Ishikawa (cell line): ENCODE data around the gene PLPP3.

ENCODE experiments used
- CEBPB ChIP-seq: IDR thresholded peaks from 2 replicates; pipeline ENCODE4 v1.6.1; 2012
- CREB1 ChIP-seq: IDR thresholded peaks from 2 replicates; pipeline ENCODE4 v1.6.1; 2012; ENCODE audit warnings: low read depth
- EGR1 ChIP-seq: IDR thresholded peaks from 2 replicates; pipeline ENCODE4 v1.6.1; 2012
- EP300 ChIP-seq: IDR thresholded peaks from 2 replicates; pipeline ENCODE4 v1.6.1; 2012; ENCODE audit warnings: borderline replicate concordance
- FOXM1 ChIP-seq: IDR thresholded peaks from 2 replicates; pipeline ENCODE4 v1.6.1; 2012; ENCODE audit warnings: low read depth, borderline replicate concordance
- NFIC ChIP-seq: IDR thresholded peaks from 2 replicates; pipeline ENCODE4 v1.6.1; 2012
- RAD21 ChIP-seq: IDR thresholded peaks from 2 replicates; pipeline ENCODE4 v1.6.1; 2012; ENCODE audit warnings: low read depth
- TAF1 ChIP-seq: IDR thresholded peaks from 2 replicates; pipeline ENCODE4 v1.6.1; 2012; ENCODE audit warnings: low read depth, mild to moderate bottlenecking
- TCF12 ChIP-seq: IDR thresholded peaks from 2 replicates; pipeline ENCODE4 v1.6.1; 2012; ENCODE audit warnings: low read depth
- TEAD4 ChIP-seq: IDR thresholded peaks from 2 replicates; pipeline ENCODE4 v1.6.1; 2012
- YY1 ChIP-seq: IDR thresholded peaks from 2 replicates; pipeline ENCODE4 v1.6.1; 2012; ENCODE audit warnings: low read depth
- ZBTB7A ChIP-seq: IDR thresholded peaks from 2 replicates; pipeline ENCODE4 v1.6.1; 2012; ENCODE audit warnings: low read depth
- TF ChIP-seq, protein P1 (sequence below): IDR thresholded peaks from 2 replicates; pipeline ENCODE4 v1.6.1; 2012
- TF ChIP-seq, protein P2 (sequence below): IDR thresholded peaks from 2 replicates; pipeline ENCODE4 v1.6.1; 2012; ENCODE audit warnings: low read depth, mild to moderate bottlenecking
- TF ChIP-seq, protein P3 (sequence below): IDR thresholded peaks from 2 replicates; pipeline ENCODE4 v1.6.1; 2012

Gene PLPP3

DNA sequence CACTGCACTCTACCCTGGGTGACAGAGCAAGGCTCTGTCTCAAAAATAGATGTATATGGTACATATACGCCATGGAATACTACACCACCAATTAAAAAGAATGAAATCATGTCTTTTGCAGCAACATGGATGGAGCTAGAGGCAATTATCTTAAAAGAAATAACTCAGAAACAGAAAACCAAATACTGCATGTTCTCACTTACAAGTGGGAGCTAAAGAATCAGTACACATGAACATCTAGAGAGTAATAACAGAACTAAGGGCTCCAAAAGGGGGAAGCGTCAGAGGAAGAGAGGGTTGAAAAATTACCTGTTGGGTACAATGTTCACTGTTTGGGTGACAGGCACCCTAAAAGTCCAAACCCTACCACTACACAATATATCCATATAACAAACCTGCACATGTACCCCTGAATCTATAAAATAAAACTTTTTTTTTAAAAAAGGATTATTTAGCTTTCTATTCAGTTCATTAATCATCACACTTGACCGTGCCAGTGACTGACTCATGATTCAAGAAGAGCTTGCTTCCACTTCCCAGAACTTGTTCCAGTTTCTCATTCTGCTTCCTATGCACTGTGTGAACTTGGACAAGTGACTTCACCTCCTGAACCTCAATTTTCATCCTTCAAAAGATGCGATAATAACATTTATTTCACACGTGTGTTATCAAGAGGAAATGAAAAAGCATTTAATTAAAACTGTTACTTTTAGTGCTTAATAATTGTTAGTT is 109.6 kb downstream of the PLPP3 start:
- TF ChIP-seq, protein P1, sequence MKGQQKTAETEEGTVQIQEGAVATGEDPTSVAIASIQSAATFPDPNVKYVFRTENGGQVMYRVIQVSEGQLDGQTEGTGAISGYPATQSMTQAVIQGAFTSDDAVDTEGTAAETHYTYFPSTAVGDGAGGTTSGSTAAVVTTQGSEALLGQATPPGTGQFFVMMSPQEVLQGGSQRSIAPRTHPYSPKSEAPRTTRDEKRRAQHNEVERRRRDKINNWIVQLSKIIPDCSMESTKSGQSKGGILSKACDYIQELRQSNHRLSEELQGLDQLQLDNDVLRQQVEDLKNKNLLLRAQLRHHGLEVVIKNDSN, result no peak
- TF ChIP-seq EP300, result no peak
- TF ChIP-seq, protein P2, sequence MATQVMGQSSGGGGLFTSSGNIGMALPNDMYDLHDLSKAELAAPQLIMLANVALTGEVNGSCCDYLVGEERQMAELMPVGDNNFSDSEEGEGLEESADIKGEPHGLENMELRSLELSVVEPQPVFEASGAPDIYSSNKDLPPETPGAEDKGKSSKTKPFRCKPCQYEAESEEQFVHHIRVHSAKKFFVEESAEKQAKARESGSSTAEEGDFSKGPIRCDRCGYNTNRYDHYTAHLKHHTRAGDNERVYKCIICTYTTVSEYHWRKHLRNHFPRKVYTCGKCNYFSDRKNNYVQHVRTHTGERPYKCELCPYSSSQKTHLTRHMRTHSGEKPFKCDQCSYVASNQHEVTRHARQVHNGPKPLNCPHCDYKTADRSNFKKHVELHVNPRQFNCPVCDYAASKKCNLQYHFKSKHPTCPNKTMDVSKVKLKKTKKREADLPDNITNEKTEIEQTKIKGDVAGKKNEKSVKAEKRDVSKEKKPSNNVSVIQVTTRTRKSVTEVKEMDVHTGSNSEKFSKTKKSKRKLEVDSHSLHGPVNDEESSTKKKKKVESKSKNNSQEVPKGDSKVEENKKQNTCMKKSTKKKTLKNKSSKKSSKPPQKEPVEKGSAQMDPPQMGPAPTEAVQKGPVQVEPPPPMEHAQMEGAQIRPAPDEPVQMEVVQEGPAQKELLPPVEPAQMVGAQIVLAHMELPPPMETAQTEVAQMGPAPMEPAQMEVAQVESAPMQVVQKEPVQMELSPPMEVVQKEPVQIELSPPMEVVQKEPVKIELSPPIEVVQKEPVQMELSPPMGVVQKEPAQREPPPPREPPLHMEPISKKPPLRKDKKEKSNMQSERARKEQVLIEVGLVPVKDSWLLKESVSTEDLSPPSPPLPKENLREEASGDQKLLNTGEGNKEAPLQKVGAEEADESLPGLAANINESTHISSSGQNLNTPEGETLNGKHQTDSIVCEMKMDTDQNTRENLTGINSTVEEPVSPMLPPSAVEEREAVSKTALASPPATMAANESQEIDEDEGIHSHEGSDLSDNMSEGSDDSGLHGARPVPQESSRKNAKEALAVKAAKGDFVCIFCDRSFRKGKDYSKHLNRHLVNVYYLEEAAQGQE, result no peak
- TF ChIP-seq CEBPB, result no peak
- TF ChIP-seq TEAD4, result no peak
- TF ChIP-seq EGR1, result no peak
- TF ChIP-seq, protein P3, sequence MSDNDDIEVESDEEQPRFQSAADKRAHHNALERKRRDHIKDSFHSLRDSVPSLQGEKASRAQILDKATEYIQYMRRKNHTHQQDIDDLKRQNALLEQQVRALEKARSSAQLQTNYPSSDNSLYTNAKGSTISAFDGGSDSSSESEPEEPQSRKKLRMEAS, result no peak
- no peak for TF ChIP-seq NFIC
- TF ChIP-seq ZBTB7A, result no peak
- TF ChIP-seq FOXM1, result no peak
- TF ChIP-seq TCF12, result no peak
- TF ChIP-seq TAF1, result no peak
- TF ChIP-seq YY1, result no peak
- no peak for TF ChIP-seq CREB1
- TF ChIP-seq RAD21, result no peak

DNA sequence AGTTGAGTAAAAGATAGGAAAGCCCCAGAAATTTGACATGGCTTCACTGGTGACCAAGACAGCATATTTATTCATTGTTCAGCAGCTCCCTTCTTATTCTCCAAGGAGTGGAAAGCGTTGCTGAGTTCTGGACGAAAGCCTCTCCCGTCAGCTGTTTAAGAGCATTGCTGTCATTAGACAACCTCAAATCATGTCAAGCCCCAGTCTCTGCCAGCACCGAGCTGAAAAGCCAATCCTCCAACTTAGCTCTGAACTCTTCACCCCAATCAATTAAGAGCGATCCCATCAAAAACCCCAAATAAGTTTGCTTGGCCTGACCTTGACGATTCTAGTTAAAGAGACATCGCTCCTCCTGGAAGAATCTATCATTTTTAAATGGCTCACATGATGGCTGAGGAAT is 110.8 kb downstream of the PLPP3 start:
- TF ChIP-seq, protein P2, result no peak
- TF ChIP-seq CEBPB (no peak), NFIC (no peak)

DNA sequence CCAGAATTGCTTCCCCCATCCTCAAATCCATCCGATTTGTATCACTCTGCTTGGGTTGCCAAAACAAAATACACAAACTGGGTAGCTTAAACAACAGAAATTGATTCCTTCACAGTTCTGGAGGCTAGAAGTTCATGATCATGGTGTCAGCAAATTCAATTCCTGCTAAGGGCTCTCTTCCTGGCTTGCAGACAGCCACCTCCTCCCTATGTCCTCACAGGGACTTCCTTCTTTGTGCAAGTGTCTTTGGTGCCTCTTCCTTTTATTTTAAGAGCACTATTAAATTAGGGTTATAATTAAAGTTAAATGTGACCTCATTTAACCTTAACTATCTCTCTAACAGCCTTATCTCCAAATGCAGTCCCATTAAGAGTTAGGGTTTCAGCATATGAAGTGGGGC is 112.8 kb downstream of the PLPP3 start:
- TF ChIP-seq NFIC, result no peak
- TF ChIP-seq EGR1, result no peak
- TF ChIP-seq CEBPB, result no peak
- no peak for TF ChIP-seq TCF12
- TF ChIP-seq ZBTB7A, result no peak
- no peak for TF ChIP-seq YY1
- no peak for TF ChIP-seq TEAD4
- TF ChIP-seq EP300, result no peak
- TF ChIP-seq RAD21, result no peak
- TF ChIP-seq, protein P2, result no peak
- TF ChIP-seq, protein P3, result no peak
- TF ChIP-seq, protein P1, result no peak
- TF ChIP-seq CREB1, result no peak
- TF ChIP-seq TAF1, result no peak

DNA sequence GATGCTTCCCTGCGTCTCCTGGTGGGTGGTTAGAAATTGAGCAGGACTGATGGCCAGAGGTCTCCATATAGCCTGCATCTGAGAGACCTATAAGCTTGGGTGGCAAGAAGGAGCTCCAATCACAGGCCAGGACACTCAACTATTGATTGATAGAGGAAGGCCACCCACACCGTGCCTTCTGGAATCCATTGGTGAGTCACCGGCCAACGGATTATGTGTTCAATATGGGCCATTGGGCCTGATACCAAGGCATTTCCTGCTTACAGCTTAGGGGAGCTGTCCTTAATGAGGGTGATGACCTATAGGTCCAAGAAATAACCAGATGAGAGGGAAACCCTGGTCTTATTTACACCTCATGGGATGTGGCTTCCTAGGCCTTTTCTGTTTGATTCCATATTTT is 115.1 kb downstream of the PLPP3 start:
- TF ChIP-seq, protein P1, result no peak
- no peak for TF ChIP-seq CREB1
- TF ChIP-seq TEAD4, result no peak
- TF ChIP-seq FOXM1, result no peak
